GM19395 (cell line): ENCODE data around the gene BOK.

Source experiments
- ATAC-seq: cut with Tn5 transposase; IDR thresholded peaks from one replicate; pipeline ENCODE4 v1.9.1; 2021; ENCODE audit warnings: mild to moderate bottlenecking, moderate library complexity; ENCODE audit not compliant: unreplicated experiment

The BOK gene

GRCh38 chr2:241618829-241619228, 60.3 kb downstream of the BOK start:
- no peak for ATAC-seq

GRCh38 chr2:241619597-241620418, 61.3 kb downstream of the BOK start:
- no peak for ATAC-seq

DNA sequence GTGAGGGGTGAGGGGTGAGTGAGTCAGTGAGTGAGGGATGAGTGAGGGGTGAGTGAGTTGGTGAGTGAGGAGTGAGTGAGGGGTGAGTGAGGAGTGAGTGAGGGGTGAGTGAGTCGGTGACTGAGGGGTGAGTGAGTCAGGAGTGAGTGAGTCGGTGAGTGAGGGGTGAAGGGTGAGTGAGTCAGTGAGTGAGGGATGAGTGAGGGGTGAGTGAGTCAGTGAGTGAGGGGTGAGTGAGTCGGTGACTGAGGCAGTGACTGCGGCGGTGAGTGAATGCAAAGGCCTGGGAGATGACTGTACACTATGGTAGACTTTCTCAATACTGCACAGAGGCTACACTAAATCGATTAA, 61.8 kb downstream of the BOK start:
- no peak for ATAC-seq
